Kidney (tissue), 14 donors: ENCODE data around the gene ADH7. TPM values are rescaled to one million over a fixed set of nuclear protein-coding genes. Genes with fewer than 3 reads are reported as not detected.
"Not testable (repeated sequence)": the region's sequence is repeated elsewhere in the genome, so short reads cannot be mapped to it uniquely, and the experiment has no call there.

Experiments
- DNase-seq, 5 donors: peaks; one replicate each; pipeline ENCODE4 v3.0.0-alpha.2; 2013 to 2020
- FAIRE-seq: peaks from 2 replicates; lab custom pipeline; 2012; peaks lifted over from hg19 to GRCh38; lab: Jason Lieb, UNC
- H3K27ac ChIP-seq, 2 donors: one replicate each; pipeline ENCODE4 v1.7.0; 2013; ENCODE audit warnings: low read depth in 2 of 2, low read length in 2 of 2, inconsistent platforms in 1 of 2
- H3K27me3 ChIP-seq: one replicate; pipeline ENCODE4 v1.7.1; 2013; ENCODE audit warnings: low read length, inconsistent platforms; ENCODE audit not compliant: control insufficient read depth, insufficient read depth
- H3K36me3 ChIP-seq, 3 donors: one replicate each; pipeline versions ENCODE4 v1.7.0 to v1.7.1; 2013; ENCODE audit warnings: low read length in 3 of 3, control low read depth in 1 of 3, inconsistent platforms in 1 of 3; ENCODE audit not compliant: insufficient read depth in 3 of 3, control insufficient read depth in 2 of 3
- H3K4me1 ChIP-seq, 3 donors: one replicate each; pipeline versions ENCODE4 v1.7.0 to v1.7.1; 2013; ENCODE audit warnings: low read length in 3 of 3, inconsistent platforms in 1 of 3, low read depth in 1 of 3; ENCODE audit not compliant: control insufficient read depth in 2 of 3, insufficient read depth in 2 of 3
- H3K4me3 ChIP-seq, 3 donors: one replicate each; pipeline versions ENCODE4 v1.7.0 to v1.8.1; 2013; ENCODE audit warnings: low read length in 3 of 3, control low read depth in 1 of 3, inconsistent platforms in 1 of 3
- H3K9ac ChIP-seq, 3 donors: one replicate each; pipeline versions ENCODE4 v1.7.0 to v1.7.1; 2013; ENCODE audit warnings: low read length in 3 of 3, control low read depth in 1 of 3, inconsistent platforms in 1 of 3
- H3K9me3 ChIP-seq, 3 donors: one replicate each; pipeline versions ENCODE4 v1.7.0 to v1.7.1; 2013; ENCODE audit warnings: low read length in 3 of 3, control low read depth in 1 of 3, inconsistent platforms in 1 of 3; ENCODE audit not compliant: control insufficient read depth in 2 of 3, insufficient read depth in 1 of 3
- CTCF ChIP-seq: IDR thresholded peaks from 3 replicates; pipeline ENCODE4 v1.5.1; 2012; ENCODE audit warnings: mild to moderate bottlenecking, moderate library complexity, borderline replicate concordance; ENCODE audit not compliant: insufficient read depth; ENCODE audit errors: extremely low read depth
- intact Hi-C: fragments of 100-400 bp; cut with DNase I; formaldehyde crosslinking; loops from one replicate; pipeline ENCODE4 v1.11.1; 2022
- polyA plus RNA-seq: library from polyadenylated mRNA; stranded (reverse); fragments of 350-450 nt; fragmentation: Illumina TruSeq; extraction: RNeasy Lipid Tissue Mini Kit (QIAGEN cat#74804); gene quantifications from one replicate; pipeline ENCODE4 v1.2.3, GENCODE V29; 2014; ENCODE audit warnings: low read depth, low replicate concordance; ENCODE audit not compliant: insufficient read depth
- total RNA-seq: library from RNA; stranded (reverse); fragmentation: NEBNext Ultra II Directional; extraction: Animal tissue kit (Norgen Biotek cat#: 25700); gene quantifications from one replicate; pipeline ENCODE4 v1.2.1, GENCODE V29; 2021
- donor health status: control.
- donor health status: control.
- donor health status: control.
- donor health status: control.
- donor health status: control.
- donor health status: DM: yes; HTN: yes; CAD: no.
- donor health status: Normal renal cell carcinoma (clear cell type).

ADH7 gene
- total and polyA plus RNA-seq, 2 donors from 2014 or later: not detected

- Histone ChIP-seq H3K4me3 (no peak overlapping the region), H3K9ac (no peak overlapping the region), H3K27me3 (no peaks in the 10 kb centered on the region), H3K4me1 (no peaks in the 10 kb centered on the region), H3K27ac (no peak overlapping the region), H3K9me3 (no peaks in the 10 kb centered on the region), H3K36me3 (no peaks in the 10 kb centered on the region)
- no peak for TF ChIP-seq CTCF
- intact Hi-C loops: no loop called here
- DNase-seq: no peak
- FAIRE-seq: no peak
These were observed 5.0 kb downstream of the ADH7 start for GRCh38 chr4:99430106-99430505.

DNA sequence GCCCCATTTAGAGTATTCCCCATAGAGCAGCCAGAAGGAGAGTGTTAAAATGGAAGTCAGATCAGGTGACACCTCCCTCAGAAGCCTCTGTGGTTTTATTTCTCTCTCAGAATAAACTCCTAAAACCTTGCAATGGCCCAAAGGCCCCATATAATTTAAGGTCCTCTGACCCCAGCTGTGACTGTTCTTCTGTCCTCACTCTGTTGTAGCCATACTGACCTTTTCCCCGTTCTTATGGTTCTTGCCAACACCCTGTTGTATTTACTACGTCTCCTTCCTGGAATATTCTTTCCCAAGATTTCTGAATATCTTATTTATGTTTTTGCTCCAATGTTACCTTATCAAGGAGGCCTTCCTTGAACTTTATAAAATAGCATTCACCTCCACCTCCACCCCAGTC is 18.0 kb downstream of the ADH7 start:
- FAIRE-seq: no peak
- intact Hi-C loops: no loop called here
- no peak for TF ChIP-seq CTCF

GRCh38 chr4:99415762-99416161 is 19.4 kb downstream of the ADH7 start:
- peak; percentile 17 for TF ChIP-seq CTCF
- FAIRE-seq, H3K4me3 ChIP-seq, H3K9me3 ChIP-seq, H3K36me3 ChIP-seq, H3K9ac ChIP-seq, H3K27ac ChIP-seq, H3K27me3 ChIP-seq, intact Hi-C loops, H3K4me1 ChIP-seq: not testable (repeated sequence)
- DNase-seq: peak in 2 of 5 donors; percentile 10 to 20

More for the DNA sequence above, 18.0 kb downstream of the ADH7 start:
- H3K9me3 ChIP-seq: no peaks in the 10 kb centered on the region
- H3K27me3 ChIP-seq: no peaks in the 10 kb centered on the region
- H3K36me3 ChIP-seq: no peaks in the 10 kb centered on the region
- H3K27ac ChIP-seq: no peak overlapping the region
- no peak for DNase-seq
- no peak overlapping the region for H3K9ac ChIP-seq
- H3K4me3 ChIP-seq: no peak overlapping the region
- H3K4me1 ChIP-seq: no peaks in the 10 kb centered on the region

DNA sequence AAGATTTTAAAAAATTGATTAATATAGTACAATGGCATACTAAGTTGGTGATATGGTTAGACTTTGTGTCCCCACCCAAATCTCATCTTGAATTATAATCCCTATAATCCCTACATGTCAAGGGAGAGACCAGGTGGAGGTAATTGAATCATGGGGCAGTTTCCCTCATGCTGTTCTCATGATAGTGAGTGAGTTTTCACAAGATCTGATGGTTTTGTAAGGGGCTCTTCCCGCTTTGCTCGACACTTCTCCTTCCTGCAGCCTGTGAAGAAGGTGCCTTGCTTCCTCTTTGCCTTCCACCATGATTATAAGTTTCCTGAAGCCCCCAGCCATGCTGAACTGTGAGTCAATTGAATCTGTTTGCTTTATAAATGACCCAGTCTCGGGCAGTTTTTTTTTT is 20.2 kb downstream of the ADH7 start:
- H3K27me3 ChIP-seq, H3K9ac ChIP-seq, intact Hi-C loops, H3K4me3 ChIP-seq, FAIRE-seq, H3K9me3 ChIP-seq, H3K4me1 ChIP-seq, DNase-seq, H3K27ac ChIP-seq, H3K36me3 ChIP-seq: not testable (repeated sequence)
